Type B pancreatic cell (in vitro differentiated cells): ENCODE results near the gene TRDN. TPM values are rescaled to one million over a fixed set of nuclear protein-coding genes. Genes with fewer than 3 reads are reported as not detected.

Experiments
- DNase-seq: peaks from one replicate; pipeline ENCODE4 v3.0.0; 2021; ENCODE audit warnings: mixed read lengths; ENCODE audit not compliant: unreplicated experiment; ENCODE audit errors: extremely low spot score
- H3K27ac Mint-ChIP-seq: 2 replicates; pipeline ENCODE4 v1.8.0; 2021; ENCODE audit warnings: mild to moderate bottlenecking, mixed read lengths
- H3K27me3 Mint-ChIP-seq: 2 replicates; pipeline ENCODE4 v1.8.0; 2021; ENCODE audit warnings: mixed read lengths
- H3K36me3 Mint-ChIP-seq: 2 replicates; pipeline ENCODE4 v1.8.0; 2021; ENCODE audit warnings: mixed read lengths
- H3K4me1 Mint-ChIP-seq: one replicate; pipeline ENCODE4 v1.8.0; 2021; ENCODE audit warnings: mixed read lengths; ENCODE audit not compliant: unreplicated experiment
- H3K4me3 Mint-ChIP-seq: 2 replicates; pipeline ENCODE4 v1.8.0; 2021; ENCODE audit warnings: mild to moderate bottlenecking, mixed read lengths
- H3K9me3 Mint-ChIP-seq: 2 replicates; pipeline ENCODE4 v1.8.0; 2021; ENCODE audit warnings: mixed read lengths
- CTCF ChIP-seq: fragments of 200-600 bp; sonication (generic); conservative IDR thresholded peaks from 2 replicates; pipeline ENCODE4 v1.5.0; 2021; ENCODE audit warnings: antibody characterized with exemption, mild to moderate bottlenecking
- total RNA-seq: library from RNA; stranded (reverse); gene quantifications from 2 replicates; pipeline ENCODE4 v1.2.1, GENCODE V29; 2021; ENCODE audit warnings: low replicate concordance

TRDN gene
- total RNA-seq, 1 donor from 2014 or later: 0.34 TPM

- no peak overlapping the region for H3K27ac Mint-ChIP-seq
- no peak for DNase-seq
- H3K4me3 Mint-ChIP-seq: no peak overlapping the region
- H3K36me3 Mint-ChIP-seq: no peaks in the 10 kb centered on the region
- no peak for TF ChIP-seq CTCF
- H3K4me1 Mint-ChIP-seq: no peaks in the 10 kb centered on the region
- no peaks in the 10 kb centered on the region for H3K27me3 Mint-ChIP-seq
- no peaks in the 10 kb centered on the region for H3K9me3 Mint-ChIP-seq
These were observed 189.3 kb downstream of the TRDN start for GRCh38 chr6:123447315-123447937.

GRCh38 chr6:123439371-123439770, 197.4 kb downstream of the TRDN start:
- no peak for TF ChIP-seq CTCF
- Mint-ChIP-seq H3K4me3 (no peak overlapping the region), H3K4me1 (no peaks in the 10 kb centered on the region), H3K36me3 (no peaks in the 10 kb centered on the region), H3K9me3 (no peaks in the 10 kb centered on the region), H3K27ac (no peak overlapping the region), H3K27me3 (no peaks in the 10 kb centered on the region)
- no peak for DNase-seq

GRCh38 chr6:123434186-123434585, 202.6 kb downstream of the TRDN start:
- no peak for TF ChIP-seq CTCF
- no peak overlapping the region for H3K4me3 Mint-ChIP-seq
- DNase-seq: no peak
- H3K27me3 Mint-ChIP-seq: no peaks in the 10 kb centered on the region
- no peaks in the 10 kb centered on the region for H3K36me3 Mint-ChIP-seq
- H3K9me3 Mint-ChIP-seq: no peaks in the 10 kb centered on the region
- no peaks in the 10 kb centered on the region for H3K4me1 Mint-ChIP-seq
- H3K27ac Mint-ChIP-seq: no peak overlapping the region

- no peaks in the 10 kb centered on the region for H3K4me1 Mint-ChIP-seq
- no peak overlapping the region for H3K27ac Mint-ChIP-seq
- TF ChIP-seq CTCF: no peak
- H3K36me3 Mint-ChIP-seq: no peaks in the 10 kb centered on the region
- no peaks in the 10 kb centered on the region for H3K9me3 Mint-ChIP-seq
- no peaks in the 10 kb centered on the region for H3K27me3 Mint-ChIP-seq
- no peak for DNase-seq
- no peak overlapping the region for H3K4me3 Mint-ChIP-seq
These were observed 205.8 kb downstream of the TRDN start for GRCh38 chr6:123430970-123431369.

- no peaks in the 10 kb centered on the region for H3K27me3 Mint-ChIP-seq
- H3K4me3 Mint-ChIP-seq: no peak overlapping the region
- no peaks in the 10 kb centered on the region for H3K36me3 Mint-ChIP-seq
These were observed 209.7 kb downstream of the TRDN start for GRCh38 chr6:123427008-123427407.

More at GRCh38 chr6:123427008-123427407, 209.7 kb downstream of the TRDN start:
- H3K9me3 Mint-ChIP-seq: no peaks in the 10 kb centered on the region
- H3K27ac Mint-ChIP-seq: no peak overlapping the region
- H3K4me1 Mint-ChIP-seq: no peaks in the 10 kb centered on the region
- TF ChIP-seq CTCF: no peak
- no peak for DNase-seq
